ENCODE measurements around the gene CCNT1.
"Not testable (repeated sequence)": the region's sequence is repeated elsewhere in the genome, so short reads cannot be mapped to it uniquely, and the experiment has no call there.

The CCNT1 gene

GRCh38 chr12:48736456-48736855, 19.9 kb upstream of the CCNT1 start:
- Histone ChIP-seq H3K36me3 (ENCODE audit: insufficient read depth, low read length) (no peaks in the 10 kb centered on the region), H3K9me3 (ENCODE audit: insufficient read depth, low read depth, low read length) (no peaks in the 10 kb centered on the region), H3F3A (ENCODE audit: low read depth) (no peaks in the 10 kb centered on the region), H3K79me2 (ENCODE audit: insufficient read depth, low read length) (no peaks in the 10 kb centered on the region), H4K20me1 (ENCODE audit: insufficient read depth, low read length, poor library complexity, severe bottlenecking) (no peaks in the 10 kb centered on the region), H3K27me3 (ENCODE audit: insufficient read depth, low read length, poor library complexity, severe bottlenecking) (peaks cover 7% of the 10 kb centered on the region), H2AFZ (ENCODE audit: low read length) (no peak overlapping the region), H3K4me1 (ENCODE audit: insufficient read depth, low read length, poor library complexity, severe bottlenecking) (no peaks in the 10 kb centered on the region), H3K9me2 (replicated peaks; ENCODE audit: low read depth, low read length) (no peaks in the 10 kb centered on the region), H3K4me2 (ENCODE audit: low read depth, low read length, poor library complexity, severe bottlenecking) (no peak overlapping the region), H3K4me3 (ENCODE audit: low read length, poor library complexity, severe bottlenecking) (no peak overlapping the region), H3K9ac (ENCODE audit: low read depth, low read length, poor library complexity, severe bottlenecking) (no peak overlapping the region)
- TF ChIP-seq EZH2phosphoT487 (IDR thresholded peaks at IDR 0.05; ENCODE audit: borderline replicate concordance), result no peak

DNA sequence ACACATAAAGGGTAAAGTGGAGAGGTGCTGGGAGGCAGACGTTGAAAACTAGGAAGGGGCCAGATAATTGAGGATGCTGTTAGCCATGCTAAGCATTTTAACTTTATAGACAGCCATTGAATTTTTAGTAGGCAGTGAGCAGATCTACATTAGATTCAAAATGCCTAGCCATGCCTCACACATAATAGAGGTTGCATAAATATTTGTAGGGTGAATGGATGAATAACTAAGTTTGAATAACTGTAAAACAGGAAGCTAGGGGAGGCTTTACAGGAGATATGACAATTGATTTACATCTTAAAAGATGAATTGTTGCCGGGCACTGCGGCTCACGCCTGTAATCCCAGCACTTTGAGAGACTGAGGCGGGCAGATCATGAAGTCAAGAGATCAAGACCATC, 12.3 kb upstream of the CCNT1 start:
- H3K4me2 ChIP-seq (ENCODE audit: low read depth, low read length, poor library complexity, severe bottlenecking), result no peak overlapping the region
- H3K36me3 ChIP-seq (ENCODE audit: insufficient read depth, low read length), result no peaks in the 10 kb centered on the region
- H3K9me3 ChIP-seq (ENCODE audit: insufficient read depth, low read depth, low read length), result no peaks in the 10 kb centered on the region
- no peak overlapping the region for H3K9ac ChIP-seq (ENCODE audit: low read depth, low read length, poor library complexity, severe bottlenecking)
- no peaks in the 10 kb centered on the region for H3K27me3 ChIP-seq (ENCODE audit: insufficient read depth, low read length, poor library complexity, severe bottlenecking)
- TF ChIP-seq CTCF (conservative IDR thresholded peaks at IDR 0.05; ENCODE audit: low read length) (no peak), EZH2phosphoT487 (IDR thresholded peaks at IDR 0.05; ENCODE audit: borderline replicate concordance) (no peak)
- H3K4me3 ChIP-seq (ENCODE audit: low read length, poor library complexity, severe bottlenecking), result no peak overlapping the region
- H4K20me1 ChIP-seq (ENCODE audit: insufficient read depth, low read length, poor library complexity, severe bottlenecking), result no peaks in the 10 kb centered on the region
- no peaks in the 10 kb centered on the region for H3K9me2 ChIP-seq (replicated peaks; ENCODE audit: low read depth, low read length)
- H2AFZ ChIP-seq (ENCODE audit: low read length), result no peak overlapping the region
- no peaks in the 10 kb centered on the region for H3K4me1 ChIP-seq (ENCODE audit: insufficient read depth, low read length, poor library complexity, severe bottlenecking)
- H3F3A ChIP-seq (ENCODE audit: low read depth), result no peaks in the 10 kb centered on the region
- H3K79me2 ChIP-seq (ENCODE audit: insufficient read depth, low read length), result no peaks in the 10 kb centered on the region

GRCh38 chr12:48720737-48721136, 4.2 kb upstream of the CCNT1 start:
- H3K4me2 ChIP-seq (ENCODE audit: low read depth, low read length, poor library complexity, severe bottlenecking); H3K4me1 ChIP-seq (ENCODE audit: insufficient read depth, low read length, poor library complexity, severe bottlenecking); H3K36me3 ChIP-seq (ENCODE audit: insufficient read depth, low read length); H2AFZ ChIP-seq (ENCODE audit: low read length); H3F3A ChIP-seq (ENCODE audit: low read depth); H3K9me3 ChIP-seq (ENCODE audit: insufficient read depth, low read depth, low read length); H3K27me3 ChIP-seq (ENCODE audit: insufficient read depth, low read length, poor library complexity, severe bottlenecking); H3K9ac ChIP-seq (ENCODE audit: low read depth, low read length, poor library complexity, severe bottlenecking); H3K9me2 ChIP-seq (replicated peaks; ENCODE audit: low read depth, low read length); H4K20me1 ChIP-seq (ENCODE audit: insufficient read depth, low read length, poor library complexity, severe bottlenecking); H3K4me3 ChIP-seq (ENCODE audit: low read length, poor library complexity, severe bottlenecking): not testable (repeated sequence)
- peaks cover 12% of the 10 kb centered on the region for H3K79me2 ChIP-seq (ENCODE audit: insufficient read depth, low read length)

DNA sequence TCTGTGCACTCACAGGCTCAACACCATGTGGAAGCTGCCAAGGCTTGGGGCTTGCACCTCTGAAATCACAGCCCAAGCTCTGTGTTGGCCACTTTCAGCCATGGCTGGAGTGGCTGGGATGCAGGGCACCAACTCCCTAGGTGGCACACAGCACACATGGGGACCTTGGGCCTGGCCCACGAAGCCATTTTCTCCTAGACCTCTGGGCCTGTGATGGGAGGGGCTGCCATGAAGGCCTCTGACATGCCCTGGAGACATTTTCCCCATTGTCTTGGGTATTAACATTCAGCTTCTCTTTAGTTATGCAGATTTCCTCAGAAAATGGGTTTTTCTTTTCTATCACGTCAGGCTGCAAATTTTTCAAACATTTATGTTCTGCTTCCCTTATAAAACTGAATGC, 3.7 kb upstream of the CCNT1 start:
- H3K9me3 ChIP-seq (ENCODE audit: insufficient read depth, low read depth, low read length); H3K9ac ChIP-seq (ENCODE audit: low read depth, low read length, poor library complexity, severe bottlenecking); H3K9me2 ChIP-seq (replicated peaks; ENCODE audit: low read depth, low read length); H3K4me2 ChIP-seq (ENCODE audit: low read depth, low read length, poor library complexity, severe bottlenecking); H3K4me3 ChIP-seq (ENCODE audit: low read length, poor library complexity, severe bottlenecking); H3K27me3 ChIP-seq (ENCODE audit: insufficient read depth, low read length, poor library complexity, severe bottlenecking); H2AFZ ChIP-seq (ENCODE audit: low read length); H3K36me3 ChIP-seq (ENCODE audit: insufficient read depth, low read length); H3F3A ChIP-seq (ENCODE audit: low read depth); H3K4me1 ChIP-seq (ENCODE audit: insufficient read depth, low read length, poor library complexity, severe bottlenecking): not testable (repeated sequence)
- peaks cover 13% of the 10 kb centered on the region for H4K20me1 ChIP-seq (ENCODE audit: insufficient read depth, low read length, poor library complexity, severe bottlenecking)
- H3K79me2 ChIP-seq (ENCODE audit: insufficient read depth, low read length), result peaks cover 17% of the 10 kb centered on the region

- H3K4me2 ChIP-seq (ENCODE audit: low read depth, low read length, poor library complexity, severe bottlenecking); H3K4me3 ChIP-seq (ENCODE audit: low read length, poor library complexity, severe bottlenecking); H3K9me3 ChIP-seq (ENCODE audit: insufficient read depth, low read depth, low read length); H3K36me3 ChIP-seq (ENCODE audit: insufficient read depth, low read length); H3K9ac ChIP-seq (ENCODE audit: low read depth, low read length, poor library complexity, severe bottlenecking); H3K9me2 ChIP-seq (replicated peaks; ENCODE audit: low read depth, low read length); H3K27me3 ChIP-seq (ENCODE audit: insufficient read depth, low read length, poor library complexity, severe bottlenecking); H2AFZ ChIP-seq (ENCODE audit: low read length); H3F3A ChIP-seq (ENCODE audit: low read depth): not testable (repeated sequence)
- H3K79me2 ChIP-seq (ENCODE audit: insufficient read depth, low read length), result peaks cover 29% of the 10 kb centered on the region
- peaks cover 12% of the 10 kb centered on the region for H3K4me1 ChIP-seq (ENCODE audit: insufficient read depth, low read length, poor library complexity, severe bottlenecking)
- H4K20me1 ChIP-seq (ENCODE audit: insufficient read depth, low read length, poor library complexity, severe bottlenecking), result peaks cover 25% of the 10 kb centered on the region
These were observed 2.5 kb upstream of the CCNT1 start for GRCh38 chr12:48719002-48719401.

Measured in Loucy (cell line).